K562 (cell line): ENCODE results near the gene SRD5A1. TPM values are rescaled to one million over a fixed set of nuclear protein-coding genes. Genes with fewer than 3 reads are reported as not detected.

Experiments used
- C11orf30 ChIP-seq: fragments of 450-650 bp; IDR thresholded peaks from 2 replicates; pipeline ENCODE4 v1.6.1; 2016; ENCODE audit warnings: low read depth, mild to moderate bottlenecking
- CBX8 ChIP-seq: fragments of 200-600 bp; sonication (generic); IDR thresholded peaks from 2 replicates; pipeline ENCODE4 v1.6.1; 2012; ENCODE audit warnings: borderline replicate concordance, mixed run types, low read depth, mild to moderate bottlenecking, moderate library complexity, mixed read lengths, low read length, control low read depth, inconsistent platforms; ENCODE audit not compliant: poor library complexity, severe bottlenecking; ENCODE audit errors: extremely low read depth
- CEBPB ChIP-seq: fragments of 450-650 bp; IDR thresholded peaks from 2 replicates; pipeline ENCODE4 v1.6.1; 2016; ENCODE audit warnings: missing genetic modification characterization, missing compliant biosample characterization
- EP400 ChIP-seq: fragments of 450-650 bp; IDR thresholded peaks from 2 replicates; pipeline ENCODE4 v1.6.1; 2017; ENCODE audit warnings: antibody characterized with exemption, mild to moderate bottlenecking, moderate library complexity
- FOXP1 ChIP-seq: sonication (generic); formaldehyde crosslinking; IDR thresholded peaks from 2 replicates; pipeline ENCODE4 v1.8.0; 2022; ENCODE audit warnings: mild to moderate bottlenecking, missing genetic modification reagents
- GABPB1 ChIP-seq: sonication (generic); formaldehyde crosslinking; IDR thresholded peaks from 2 replicates; pipeline ENCODE4 v1.8.0; 2022; ENCODE audit warnings: mild to moderate bottlenecking, missing genetic modification reagents
- GTF2E2 ChIP-seq: fragments of 200-800 bp; sonication (Bioruptor generic); IDR thresholded peaks from 2 replicates; pipeline ENCODE4 v1.6.1; 2016; ENCODE audit warnings: missing genetic modification characterization, missing compliant biosample characterization
- LCOR ChIP-seq: sonication (generic); formaldehyde crosslinking; IDR thresholded peaks from 2 replicates; pipeline ENCODE4 v1.8.0; 2022; ENCODE audit warnings: mild to moderate bottlenecking, missing genetic modification reagents
- NFRKB ChIP-seq: fragments of 450-650 bp; IDR thresholded peaks from 2 replicates; pipeline ENCODE4 v1.6.1; 2016; ENCODE audit warnings: low read depth
- NRF1 ChIP-seq, 2 experiments: fragments of 450-650 bp; IDR thresholded peaks in 1 of 2; conservative IDR thresholded peaks in 1 of 2; 2 replicates each; pipeline ENCODE4 v1.6.1; 2014; ENCODE audit warnings: mild to moderate bottlenecking in 2 of 2
- POLR2A ChIP-seq: fragments of 450-650 bp; conservative IDR thresholded peaks from 2 replicates; pipeline ENCODE4 v1.6.1; 2016
- POLR2G ChIP-seq: fragments of 200-400 bp; formaldehyde crosslinking; IDR thresholded peaks from 2 replicates; pipeline ENCODE4 v1.6.1; 2017; ENCODE audit warnings: low read depth, mild to moderate bottlenecking, antibody characterized with exemption, low read length, moderate library complexity
- POLR2H ChIP-seq: IDR thresholded peaks from 2 replicates; pipeline ENCODE4 v1.6.1; 2016; ENCODE audit warnings: missing genetic modification characterization, low read depth, mild to moderate bottlenecking, control low read depth, missing compliant biosample characterization, moderate library complexity
- RB1 ChIP-seq: fragments of 450-650 bp; IDR thresholded peaks from 2 replicates; pipeline ENCODE4 v1.6.1; 2017; ENCODE audit warnings: low read depth, mild to moderate bottlenecking
- RBM39 ChIP-seq: fragments of 200-400 bp; formaldehyde crosslinking; optimal IDR thresholded peaks from 2 replicates; pipeline ENCODE3; 2018; ENCODE audit warnings: low read depth, low read length
- SP2 ChIP-seq: IDR thresholded peaks from 2 replicates; pipeline ENCODE4 v1.6.1; 2011; ENCODE audit warnings: mild to moderate bottlenecking, low read depth, low read length, moderate library complexity; ENCODE audit not compliant: poor library complexity, severe bottlenecking; ENCODE audit errors: extremely low read depth
- TBL1XR1 ChIP-seq, 2 experiments: IDR thresholded peaks; 2 replicates each; pipeline ENCODE4 v1.6.1; 2012; ENCODE audit warnings: improper control_type of control experiment in 2 of 2, low read length in 2 of 2, mild to moderate bottlenecking in 1 of 2
- TGIF2 ChIP-seq: sonication (generic); formaldehyde crosslinking; IDR thresholded peaks from 2 replicates; pipeline ENCODE4 v1.8.1; 2022; ENCODE audit warnings: mild to moderate bottlenecking, missing genetic modification reagents, moderate library complexity
- TOE1 ChIP-seq, 2 experiments: fragments of 450-650 bp in 1 of 2; sonication (generic) in 1 of 2; formaldehyde crosslinking in 1 of 2; IDR thresholded peaks; 2 replicates each; pipeline versions ENCODE4 v1.7.1 to v1.8.0; 2016 to 2022; ENCODE audit warnings: borderline replicate concordance in 2 of 2, mild to moderate bottlenecking in 2 of 2, antibody characterized with exemption in 1 of 2, inconsistent platforms in 1 of 2, low read depth in 1 of 2, missing genetic modification reagents in 1 of 2, moderate library complexity in 1 of 2
- XRCC5 ChIP-seq: fragments of 200-400 bp; formaldehyde crosslinking; IDR thresholded peaks from 2 replicates; pipeline ENCODE4 v1.6.1; 2017; ENCODE audit warnings: low read depth, mild to moderate bottlenecking, low read length
- ZNF347 ChIP-seq: fragments of 450-650 bp; formaldehyde crosslinking; IDR thresholded peaks from 2 replicates; pipeline ENCODE4 v1.4.0; 2020; ENCODE audit warnings: low read depth, mild to moderate bottlenecking, moderate library complexity
- ZNF766 ChIP-seq: fragments of 200-800 bp; sonication (Bioruptor generic); conservative IDR thresholded peaks from 2 replicates; pipeline ENCODE4 v1.6.1; 2016; ENCODE audit warnings: missing genetic modification characterization, missing compliant biosample characterization
- ZNF780A ChIP-seq: fragments of 250-450 bp; sonication (Bioruptor Pico); IDR thresholded peaks from 2 replicates; pipeline ENCODE4 v1.5.0; 2021; ENCODE audit warnings: mild to moderate bottlenecking
- polyA plus RNA-seq, 8 experiments: library from polyadenylated mRNA; depleted of rRNA in 4 of 8; stranded (reverse) in 5 of 8; unstranded in 3 of 8; fragments of >200 nt; fragmentation: Nextera tagmentation in 2 of 8; fragmentation: Illumina TruSeq in 1 of 8; extraction: Ambion mirVana in 2 of 8; extraction: Trizol in 1 of 8; gene quantifications; 2 replicates each; pipeline versions ENCODE4 v1.2.1 to v1.2.3, GENCODE V29; 2011 to 2014; ENCODE audit warnings: inconsistent platforms in 1 of 8, missing spikeins in 1 of 8
- total RNA-seq, 7 experiments: library from RNA; depleted of rRNA in 6 of 7; stranded (reverse); fragments of >200 nt in 6 of 7; fragmentation: Illumina TruSeq in 2 of 7; extraction: Trizol in 2 of 7; gene quantifications; 2 replicates each; pipeline versions ENCODE4 v1.2.1 to v1.2.3, GENCODE V29; 2011 to 2021; ENCODE audit warnings: low replicate concordance in 1 of 7
- TF ChIP-seq, protein P1 (sequence below): fragments of 450-650 bp; IDR thresholded peaks from 2 replicates; pipeline ENCODE4 v1.6.1; 2017; ENCODE audit warnings: antibody characterized with exemption
- TF ChIP-seq, protein P2 (sequence below): sonication (generic); formaldehyde crosslinking; IDR thresholded peaks from 2 replicates; pipeline ENCODE4 v1.8.1; 2023; ENCODE audit warnings: mild to moderate bottlenecking, missing genetic modification reagents

SRD5A1 gene
- total and polyA plus RNA-seq, 9 of the 15 experiments (the other 6 are each of a cell fraction or from before 2014, with no cell fraction given): 1.3 to 22.6 (median 8.1) TPM

DNA sequence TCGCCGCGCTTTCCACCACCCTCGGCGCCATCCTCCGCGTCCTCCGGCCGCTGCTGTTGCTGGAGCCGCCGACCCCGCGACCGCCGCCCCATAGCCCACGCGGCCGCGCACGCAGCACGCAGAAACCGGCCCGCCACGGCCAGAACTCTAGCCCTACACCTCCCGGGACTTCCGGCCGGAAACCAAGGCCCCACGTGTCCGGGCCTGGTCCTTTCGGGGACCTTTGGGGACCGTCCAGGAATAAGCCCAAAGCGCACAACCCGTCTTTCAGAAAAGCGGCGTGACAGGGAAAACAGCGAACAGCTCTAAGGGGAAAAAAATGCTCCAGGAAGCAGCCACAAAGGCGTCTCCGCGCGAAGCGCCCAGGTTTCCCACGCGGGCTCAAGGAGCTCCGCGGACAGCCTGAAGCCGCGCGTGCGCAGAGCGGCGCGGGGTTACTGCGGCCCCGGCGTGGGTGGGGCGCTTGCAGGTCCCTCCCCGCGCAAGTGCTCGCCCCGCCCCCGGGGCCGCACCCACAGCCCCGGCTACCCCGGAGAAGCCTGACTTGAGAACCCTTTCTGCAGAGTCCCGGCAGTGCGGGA lies at the start of gene SRD5A1, which contains the start of gene NSUN2 (continued):
- TF ChIP-seq POLR2H: peak; percentile 51; the same call in 1 of the 2 replicates
- TF ChIP-seq ZNF347: no peak
- 0 out of 2 replicates have a peak, but pooled peaks have one; percentile 50 for TF ChIP-seq TOE1 (IDR thresholded peaks at IDR 0.05; ENCODE audit: borderline replicate concordance)
- TF ChIP-seq TOE1 (CRISPR knock-in tag; IDR thresholded peaks at IDR 0.05; ENCODE audit: borderline replicate concordance, low read depth): no peak
- no peak for TF ChIP-seq CBX8
- TF ChIP-seq C11orf30: peak; percentile 87
- TF ChIP-seq NRF1 (conservative IDR thresholded peaks at IDR 0.05 in 1 of 2, IDR thresholded peaks at IDR 0.05 in 1 of 2): peak; percentile 99
- TF ChIP-seq FOXP1 (CRISPR knock-in tag): no peak
- TF ChIP-seq ZNF780A: no peak
- TF ChIP-seq NFRKB: 0 out of 2 replicates have a peak, but pooled peaks have one; percentile 3
- peak; percentile 21; the same call in 1 of the 2 replicates for TF ChIP-seq LCOR
- 0 out of 2 replicates have a peak, but pooled peaks have one; percentile 10 for TF ChIP-seq TGIF2 (CRISPR knock-in tag)
- TF ChIP-seq ZNF766 (CRISPR knock-in tag): peak; percentile 45; the same call in 1 of the 2 replicates
- peak; percentile 99 for TF ChIP-seq EP400
- TF ChIP-seq SP2: no peak
- peak; percentile 86 for TF ChIP-seq RB1
- peak; percentile 93 for TF ChIP-seq POLR2A
- no peak for TF ChIP-seq RBM39
- TF ChIP-seq, protein P1, sequence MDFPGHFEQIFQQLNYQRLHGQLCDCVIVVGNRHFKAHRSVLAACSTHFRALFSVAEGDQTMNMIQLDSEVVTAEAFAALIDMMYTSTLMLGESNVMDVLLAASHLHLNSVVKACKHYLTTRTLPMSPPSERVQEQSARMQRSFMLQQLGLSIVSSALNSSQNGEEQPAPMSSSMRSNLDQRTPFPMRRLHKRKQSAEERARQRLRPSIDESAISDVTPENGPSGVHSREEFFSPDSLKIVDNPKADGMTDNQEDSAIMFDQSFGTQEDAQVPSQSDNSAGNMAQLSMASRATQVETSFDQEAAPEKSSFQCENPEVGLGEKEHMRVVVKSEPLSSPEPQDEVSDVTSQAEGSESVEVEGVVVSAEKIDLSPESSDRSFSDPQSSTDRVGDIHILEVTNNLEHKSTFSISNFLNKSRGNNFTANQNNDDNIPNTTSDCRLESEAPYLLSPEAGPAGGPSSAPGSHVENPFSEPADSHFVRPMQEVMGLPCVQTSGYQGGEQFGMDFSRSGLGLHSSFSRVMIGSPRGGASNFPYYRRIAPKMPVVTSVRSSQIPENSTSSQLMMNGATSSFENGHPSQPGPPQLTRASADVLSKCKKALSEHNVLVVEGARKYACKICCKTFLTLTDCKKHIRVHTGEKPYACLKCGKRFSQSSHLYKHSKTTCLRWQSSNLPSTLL: no peak
- peak; percentile 98 for TF ChIP-seq POLR2G
- TF ChIP-seq TBL1XR1 (IDR thresholded peaks at IDR 0.05; ENCODE audit: low read length in 2 of 2): peak in 1 of 2 experiments; percentile 46; a peak in 1 of 4 replicates
- TF ChIP-seq, protein P2, sequence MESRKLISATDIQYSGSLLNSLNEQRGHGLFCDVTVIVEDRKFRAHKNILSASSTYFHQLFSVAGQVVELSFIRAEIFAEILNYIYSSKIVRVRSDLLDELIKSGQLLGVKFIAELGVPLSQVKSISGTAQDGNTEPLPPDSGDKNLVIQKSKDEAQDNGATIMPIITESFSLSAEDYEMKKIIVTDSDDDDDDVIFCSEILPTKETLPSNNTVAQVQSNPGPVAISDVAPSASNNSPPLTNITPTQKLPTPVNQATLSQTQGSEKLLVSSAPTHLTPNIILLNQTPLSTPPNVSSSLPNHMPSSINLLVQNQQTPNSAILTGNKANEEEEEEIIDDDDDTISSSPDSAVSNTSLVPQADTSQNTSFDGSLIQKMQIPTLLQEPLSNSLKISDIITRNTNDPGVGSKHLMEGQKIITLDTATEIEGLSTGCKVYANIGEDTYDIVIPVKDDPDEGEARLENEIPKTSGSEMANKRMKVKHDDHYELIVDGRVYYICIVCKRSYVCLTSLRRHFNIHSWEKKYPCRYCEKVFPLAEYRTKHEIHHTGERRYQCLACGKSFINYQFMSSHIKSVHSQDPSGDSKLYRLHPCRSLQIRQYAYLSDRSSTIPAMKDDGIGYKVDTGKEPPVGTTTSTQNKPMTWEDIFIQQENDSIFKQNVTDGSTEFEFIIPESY (CRISPR knock-in tag): 0 out of 2 replicates have a peak, but pooled peaks have one; percentile 43
- peak; percentile 83; the same call in 1 of the 2 replicates for TF ChIP-seq GTF2E2 (tag)
- no peak for TF ChIP-seq CEBPB (tag)
- peak; percentile 87 for TF ChIP-seq GABPB1 (CRISPR knock-in tag)
- TF ChIP-seq XRCC5: peak; percentile 71; the same call in 1 of the 2 replicates
